GM12875 (cell line): ENCODE data around the gene RNF220.
A peak's percentile ranks its signal among the peaks of the same experiment; 100 is the strongest.

Experiments used
- H3K4me3 ChIP-seq: one replicate; pipeline ENCODE4 v1.5.1; 2011; ENCODE audit warnings: low read depth, low read length, control low read depth
- CTCF ChIP-seq: IDR thresholded peaks from 2 replicates; pipeline ENCODE4 v1.5.1; 2011; ENCODE audit warnings: low read depth, mild to moderate bottlenecking, control low read depth, inconsistent platforms, low read length, moderate library complexity, borderline replicate concordance; ENCODE audit not compliant: insufficient read depth

RNF220 gene

GRCh38 chr1:44624268-44624901 is 219.3 kb downstream of the RNF220 start:
- H3K4me3 ChIP-seq, result no peak overlapping the region
- no peak for TF ChIP-seq CTCF

GRCh38 chr1:44625348-44625747 is 220.3 kb downstream of the RNF220 start:
- TF ChIP-seq CTCF, result no peak
- no peak overlapping the region for H3K4me3 ChIP-seq

GRCh38 chr1:44628962-44629756 is 224.1 kb downstream of the RNF220 start:
- no peak overlapping the region for H3K4me3 ChIP-seq
- no peak for TF ChIP-seq CTCF

GRCh38 chr1:44630116-44630515 is 225.1 kb downstream of the RNF220 start:
- TF ChIP-seq CTCF, result no peak
- H3K4me3 ChIP-seq, result no peak overlapping the region

- peak overlapping the region; percentile 73 for H3K4me3 ChIP-seq
- TF ChIP-seq CTCF, result no peak
Measured at GRCh38 chr1:44631333-44631646, 226.2 kb downstream of the RNF220 start.

GRCh38 chr1:44631647-44632539 is 226.8 kb downstream of the RNF220 start:
- H3K4me3 ChIP-seq, result peak overlapping the region; percentile 73
- no peak for TF ChIP-seq CTCF

GRCh38 chr1:44632598-44632997 is 227.5 kb downstream of the RNF220 start:
- H3K4me3 ChIP-seq, result peak overlapping the region; percentile 73
- TF ChIP-seq CTCF, result no peak
